ENCODE measurements around the gene MRPL19.
"Not testable (repeated sequence)": the region's sequence is repeated elsewhere in the genome, so short reads cannot be mapped to it uniquely, and the experiment has no call there.

Gene MRPL19

GRCh38 chr2:75616933-75617332 is 29.6 kb upstream of the MRPL19 start:
- no peak for DNase-seq

GRCh38 chr2:75619956-75620740 is 26.4 kb upstream of the MRPL19 start:
- no peak for DNase-seq

- DNase-seq: no peak
These were observed 25.4 kb upstream of the MRPL19 start for GRCh38 chr2:75621228-75621627.

GRCh38 chr2:75622500-75622899 is 24.1 kb upstream of the MRPL19 start:
- no peak for DNase-seq

GRCh38 chr2:75622929-75623328 is 23.7 kb upstream of the MRPL19 start:
- no peak for DNase-seq

DNA sequence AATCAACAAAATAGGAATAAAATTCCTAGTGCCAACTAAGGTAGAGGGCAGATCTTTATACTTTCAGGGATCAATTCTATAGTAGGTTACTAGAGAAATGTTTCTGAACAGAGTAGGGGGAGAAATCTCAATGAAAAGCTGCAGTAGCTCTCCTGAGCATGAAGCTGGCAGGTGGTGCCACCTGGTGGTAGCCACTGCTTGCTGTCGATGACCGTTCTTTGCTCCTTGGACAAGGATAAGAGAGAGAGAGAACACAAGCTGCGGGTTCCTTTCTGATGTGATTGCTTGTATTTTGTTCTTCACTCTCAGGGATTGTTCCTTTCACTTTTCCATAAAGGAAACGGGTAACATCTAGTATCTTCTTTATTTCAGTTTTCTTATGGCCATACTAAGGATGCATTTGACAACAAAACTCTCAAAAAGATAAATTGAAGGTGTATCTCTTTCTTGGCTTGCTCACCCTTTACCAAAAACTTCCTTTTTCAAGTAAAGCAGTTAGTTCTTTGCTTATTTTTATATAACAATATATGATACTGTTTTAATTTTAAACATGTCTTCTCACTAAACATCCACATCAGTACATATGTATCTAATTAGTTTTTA is 18.6 kb upstream of the MRPL19 start:
- DNase-seq: peak; percentile 51

DNA sequence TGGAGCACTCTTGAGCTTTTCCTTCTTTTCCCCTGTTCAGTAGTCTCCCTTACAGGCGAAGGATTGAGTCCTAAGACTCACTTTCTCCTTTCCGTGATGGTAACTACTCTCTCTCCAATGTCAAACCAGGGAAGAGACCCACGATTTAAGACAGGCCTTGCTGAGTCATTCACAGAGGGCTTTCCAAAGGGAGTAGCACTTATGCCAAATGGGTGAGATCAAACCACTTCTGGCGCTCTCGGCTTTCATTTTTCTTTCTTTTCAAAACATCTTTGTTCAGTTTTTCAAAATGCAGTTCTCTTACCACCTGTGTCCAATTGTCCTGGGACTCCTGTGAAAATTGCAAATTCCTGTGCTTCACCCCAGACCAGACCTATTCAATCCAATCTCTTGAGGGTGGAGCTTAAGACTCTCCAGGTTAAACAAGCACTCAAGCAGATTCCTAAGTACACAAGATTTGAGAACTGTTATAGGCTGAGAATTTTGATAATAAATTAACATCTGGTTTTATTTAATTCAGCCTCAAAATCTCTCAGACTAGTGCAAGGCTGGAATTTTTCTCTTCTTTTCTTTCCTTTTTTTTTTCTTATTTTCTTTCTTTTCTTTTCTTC is 14.4 kb upstream of the MRPL19 start:
- DNase-seq: no peak

DNA sequence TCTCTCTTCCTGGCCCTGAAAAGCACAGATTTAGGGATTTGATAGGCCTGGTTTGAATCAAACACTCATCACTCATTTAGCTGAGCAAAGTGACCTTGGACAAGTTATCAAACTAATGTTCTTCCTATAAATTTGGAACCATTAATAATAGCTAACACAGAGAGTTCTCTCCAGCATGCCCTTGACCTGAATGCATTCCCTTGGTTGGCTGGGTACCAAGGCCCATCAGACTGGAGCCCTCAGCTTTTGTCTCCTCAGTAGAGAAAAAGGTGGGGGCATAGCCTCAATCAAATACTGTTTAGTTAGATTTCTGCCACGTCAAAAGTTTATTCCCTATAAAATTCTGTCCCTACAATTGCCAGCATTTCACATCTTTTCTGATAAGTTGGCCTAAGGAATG is 13.8 kb upstream of the MRPL19 start:
- DNase-seq: no peak

GRCh38 chr2:75633620-75634019 is 13.0 kb upstream of the MRPL19 start:
- DNase-seq: no peak

GRCh38 chr2:75634945-75635344 is 11.6 kb upstream of the MRPL19 start:
- DNase-seq: no peak

DNA sequence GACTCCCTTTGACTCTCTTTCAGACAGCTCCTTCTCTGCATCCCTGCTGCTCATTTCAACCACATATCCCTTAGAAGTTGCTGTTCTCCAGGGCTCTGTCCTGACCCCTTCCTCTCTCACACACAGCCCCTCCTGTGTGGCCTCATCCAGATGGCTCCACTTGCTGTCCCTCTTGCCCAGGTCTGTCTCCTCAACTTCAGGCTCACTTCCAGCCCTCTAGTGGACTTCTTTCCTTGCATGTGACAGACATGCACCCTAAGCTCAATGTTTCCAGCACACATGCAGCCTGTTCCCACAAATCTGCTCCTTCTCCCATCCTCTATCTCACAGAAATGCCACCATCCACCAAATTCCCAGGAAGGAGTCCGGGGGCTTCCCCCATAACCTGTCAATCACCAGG is 9.0 kb upstream of the MRPL19 start:
- DNase-seq: no peak

GRCh38 chr2:75640621-75641121 is 5.9 kb upstream of the MRPL19 start:
- DNase-seq: peak; percentile 69

DNA sequence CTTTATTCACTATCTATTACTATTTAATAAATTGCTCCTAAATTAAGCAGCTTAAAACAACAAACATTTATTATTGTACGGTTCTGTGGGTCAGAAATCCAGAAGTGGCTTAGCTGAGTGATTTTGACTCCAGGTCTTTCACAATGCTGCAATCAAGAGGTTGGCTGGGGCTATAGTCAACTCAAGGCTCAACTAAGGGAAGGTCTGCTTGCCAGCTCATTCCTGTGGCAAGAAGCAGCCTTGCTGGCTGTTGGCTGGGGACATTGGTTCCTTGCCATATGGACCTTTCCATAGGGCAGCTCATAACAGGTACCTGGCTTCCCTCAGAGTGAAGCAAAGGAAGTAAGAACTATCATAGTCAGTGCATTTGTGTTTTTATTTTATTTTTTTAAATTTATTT is 5.0 kb upstream of the MRPL19 start:
- DNase-seq: no peak

GRCh38 chr2:75643980-75644379 is 2.6 kb upstream of the MRPL19 start:
- no peak for DNase-seq

- no peak for DNase-seq
These were observed 940 bp upstream of the MRPL19 start for GRCh38 chr2:75645643-75646042.

GRCh38 chr2:75646090-75646582 is 447 bp upstream of the MRPL19 start:
- DNase-seq: no peak

- DNase-seq: no peak
These were observed 1.2 kb downstream of the MRPL19 start for GRCh38 chr2:75647771-75648170.

DNA sequence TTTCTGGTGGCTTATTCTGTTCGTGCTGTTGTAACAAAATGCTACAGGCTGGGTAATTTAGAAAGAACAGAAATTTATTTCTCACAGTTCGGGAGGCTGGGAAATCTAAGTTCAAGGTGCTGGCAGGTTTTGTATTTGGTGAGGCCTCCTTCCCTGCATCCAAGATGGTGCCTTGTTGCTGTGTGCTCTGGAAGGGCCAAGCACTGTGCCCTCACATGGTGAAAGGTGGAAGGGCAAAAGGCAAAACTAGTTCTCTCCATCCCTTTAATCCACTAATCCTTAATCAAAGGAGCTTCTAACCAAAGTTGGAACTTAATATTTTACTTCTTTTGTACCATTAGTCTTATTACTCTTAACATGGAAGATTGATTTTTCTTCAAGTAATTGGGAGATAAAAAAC is 7.4 kb downstream of the MRPL19 start:
- DNase-seq: no peak

GRCh38 chr2:75655861-75656260 is 9.3 kb downstream of the MRPL19 start:
- no peak for DNase-seq

GRCh38 chr2:75656563-75656962 is 10.0 kb downstream of the MRPL19 start:
- DNase-seq: no peak

GRCh38 chr2:75657798-75658197 is 11.2 kb downstream of the MRPL19 start:
- no peak for DNase-seq

DNA sequence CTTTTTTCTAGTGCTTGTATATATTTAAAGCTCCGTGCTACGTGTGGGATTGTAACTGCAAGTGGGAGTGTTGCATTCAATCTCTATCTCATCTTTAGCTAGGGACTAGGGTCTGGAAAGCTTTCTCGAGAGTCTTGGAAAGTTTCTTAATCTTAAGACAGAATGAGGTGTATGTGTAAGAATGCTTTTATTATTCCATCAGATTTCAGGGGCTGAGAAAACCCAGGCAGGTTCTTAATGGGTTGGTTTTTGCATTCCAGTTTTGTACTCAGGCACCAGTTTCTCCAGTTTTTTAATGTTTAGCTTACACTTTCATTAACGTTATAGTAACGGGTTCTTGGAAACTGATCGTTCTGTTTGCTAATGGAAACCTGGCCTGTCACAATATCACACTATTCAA is 20.3 kb downstream of the MRPL19 start:
- no peak for DNase-seq

- DNase-seq: no peak
These were observed 21.3 kb downstream of the MRPL19 start for GRCh38 chr2:75667884-75668283.

DNA sequence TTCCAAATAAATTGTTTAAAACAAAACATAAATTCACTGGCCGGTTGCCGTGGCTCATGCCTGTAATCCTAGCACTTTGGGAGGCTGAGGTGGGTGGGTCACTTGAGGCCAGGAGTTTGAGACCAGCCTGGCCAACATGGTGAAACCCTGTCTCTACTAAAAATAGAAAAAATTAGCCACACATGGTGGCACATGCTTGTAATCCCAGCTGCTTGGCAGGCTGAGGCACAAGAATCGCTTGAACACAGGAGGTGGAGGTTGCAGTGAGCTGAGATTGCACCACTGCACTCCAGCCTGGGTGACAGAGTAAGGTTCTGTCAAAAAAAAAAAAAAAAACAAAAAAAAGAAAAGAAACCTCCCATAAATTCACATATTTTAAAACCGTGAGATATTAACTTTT is 28.8 kb downstream of the MRPL19 start:
- DNase-seq: not testable (repeated sequence)
